HG03025 (cell line): ENCODE data around the gene RNASEH2C.
"Not testable (repeated sequence)": the region's sequence is repeated elsewhere in the genome, so short reads cannot be mapped to it uniquely, and the experiment has no call there.

Experiments used
- ATAC-seq: cut with Tn5 transposase; IDR thresholded peaks from one replicate; pipeline ENCODE4 v1.9.1; 2021; ENCODE audit warnings: mild to moderate bottlenecking, moderate library complexity; ENCODE audit not compliant: unreplicated experiment, low FRiP score

Gene RNASEH2C

DNA sequence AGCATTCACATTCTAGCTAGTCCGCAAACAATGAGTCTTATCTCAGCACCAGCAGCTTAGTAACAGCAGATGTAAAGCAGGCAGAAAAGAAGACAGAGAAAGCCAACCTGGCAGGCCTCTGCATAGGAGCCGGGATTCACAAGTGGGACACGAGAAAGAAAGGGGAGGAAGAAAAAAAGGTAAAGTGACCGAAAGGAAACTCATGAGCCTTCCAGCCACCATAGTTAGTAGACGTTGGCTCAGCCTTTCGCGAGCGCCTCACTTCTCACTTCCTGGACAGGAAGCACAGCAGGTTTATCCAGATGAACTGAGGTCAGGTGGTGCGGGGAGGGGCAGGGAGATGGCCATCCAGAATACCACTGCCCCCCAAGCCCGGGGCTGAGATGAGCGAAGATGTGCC lies 28.2 kb downstream of the RNASEH2C start:
- ATAC-seq, result no peak

DNA sequence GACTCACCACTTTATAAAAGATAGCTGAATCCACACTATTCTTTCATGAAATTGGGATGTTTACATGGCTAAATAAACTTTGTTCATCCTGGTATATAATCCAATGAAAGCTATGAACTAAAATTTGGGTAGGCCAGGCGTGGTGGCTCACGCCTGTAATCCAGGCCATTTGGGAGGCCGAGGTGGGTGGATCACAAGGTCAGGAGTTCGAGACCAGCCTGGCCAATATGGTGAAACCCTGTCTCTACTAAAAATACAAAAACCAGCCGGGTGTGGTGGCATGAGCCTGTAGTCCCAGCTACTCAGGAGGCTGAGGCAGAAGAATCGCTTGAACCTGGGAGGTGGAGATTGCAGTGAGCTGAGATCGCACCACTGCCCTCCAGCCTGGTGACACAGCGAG lies 28.8 kb downstream of the RNASEH2C start:
- not testable (repeated sequence) for ATAC-seq

DNA sequence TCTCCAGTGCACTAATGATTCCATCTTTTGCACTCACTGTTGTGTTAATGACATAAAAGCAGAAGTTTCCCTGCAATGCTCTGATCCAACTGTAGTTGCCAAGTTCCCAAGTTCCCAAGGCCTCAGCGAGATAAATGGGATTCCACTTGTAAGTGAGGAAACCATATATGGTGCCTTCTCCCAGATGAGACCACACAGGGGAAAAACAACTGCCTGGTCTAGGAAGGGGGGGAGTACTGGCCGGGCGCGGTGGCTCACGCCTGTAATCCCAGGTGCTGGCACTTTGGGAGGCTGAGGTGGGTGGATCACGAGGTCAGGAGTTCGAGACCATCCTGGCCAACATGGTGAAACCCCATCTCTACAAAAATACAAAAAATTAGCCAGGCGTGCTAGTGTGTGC lies 34.6 kb downstream of the RNASEH2C start:
- ATAC-seq, result no peak

DNA sequence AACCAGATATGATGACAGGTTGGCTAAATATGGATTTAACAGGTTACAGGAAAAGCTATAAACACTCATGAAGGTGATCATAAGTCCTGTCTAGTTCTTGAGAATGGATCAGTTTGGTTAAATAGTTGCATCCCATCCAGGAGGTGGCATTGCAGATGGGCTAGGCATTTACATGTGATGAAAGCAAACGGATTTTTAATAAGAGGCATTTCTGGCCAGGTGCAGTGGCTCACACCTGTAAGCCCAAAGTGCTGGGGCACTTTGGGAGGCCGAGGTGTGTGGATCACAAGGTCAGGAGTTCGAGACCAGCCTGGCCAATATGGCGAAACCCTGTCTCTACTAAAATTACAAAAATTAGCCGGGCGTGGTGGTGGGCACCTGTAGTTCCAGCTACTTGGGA lies 37.1 kb downstream of the RNASEH2C start:
- ATAC-seq, result not testable (repeated sequence)

DNA sequence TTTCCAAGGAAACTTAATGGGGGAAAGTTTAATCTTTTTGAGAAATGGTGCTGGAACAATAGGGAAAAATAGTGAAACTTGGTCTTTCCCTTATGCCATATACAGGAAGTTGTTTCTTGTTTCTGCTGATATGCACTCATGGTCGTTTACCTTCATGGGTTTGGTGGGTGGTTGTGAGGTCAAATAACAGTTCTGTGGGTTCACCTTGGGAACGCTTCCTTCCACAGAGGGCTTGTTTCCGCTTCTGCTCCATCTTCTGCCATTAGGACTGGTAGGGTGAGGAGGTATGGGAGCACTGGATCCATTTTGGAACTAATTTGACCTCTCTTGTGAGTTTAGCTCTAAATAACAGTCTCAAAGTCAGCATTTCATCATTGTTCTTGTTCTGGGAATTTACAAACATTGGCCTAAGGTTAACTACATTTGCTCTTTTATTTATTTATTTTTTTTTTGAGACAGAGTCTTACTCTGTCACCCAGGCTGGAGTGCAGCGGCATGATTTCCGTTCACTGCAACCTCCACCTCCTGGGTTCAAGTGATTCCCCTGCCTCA lies 40.3 kb downstream of the RNASEH2C start:
- no peak for ATAC-seq

DNA sequence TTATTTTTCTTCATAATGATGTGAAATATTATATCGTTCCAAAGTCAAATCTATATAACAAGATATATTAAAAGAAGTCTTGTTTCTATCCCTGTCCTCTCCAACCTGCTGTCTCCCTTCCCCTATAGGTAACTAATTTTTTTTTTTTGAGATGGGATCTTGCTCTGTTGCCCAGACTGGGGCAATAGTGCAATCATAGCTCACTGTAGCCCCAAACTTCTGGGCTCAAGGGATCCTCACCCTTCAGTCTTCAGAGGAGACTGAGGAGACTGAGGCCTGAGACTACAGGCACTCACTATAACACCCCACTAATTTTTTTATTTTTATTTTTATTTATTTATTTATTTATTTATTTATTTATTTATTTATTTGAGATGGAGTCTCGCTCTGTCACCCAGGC lies 47.6 kb downstream of the RNASEH2C start:
- no peak for ATAC-seq

DNA sequence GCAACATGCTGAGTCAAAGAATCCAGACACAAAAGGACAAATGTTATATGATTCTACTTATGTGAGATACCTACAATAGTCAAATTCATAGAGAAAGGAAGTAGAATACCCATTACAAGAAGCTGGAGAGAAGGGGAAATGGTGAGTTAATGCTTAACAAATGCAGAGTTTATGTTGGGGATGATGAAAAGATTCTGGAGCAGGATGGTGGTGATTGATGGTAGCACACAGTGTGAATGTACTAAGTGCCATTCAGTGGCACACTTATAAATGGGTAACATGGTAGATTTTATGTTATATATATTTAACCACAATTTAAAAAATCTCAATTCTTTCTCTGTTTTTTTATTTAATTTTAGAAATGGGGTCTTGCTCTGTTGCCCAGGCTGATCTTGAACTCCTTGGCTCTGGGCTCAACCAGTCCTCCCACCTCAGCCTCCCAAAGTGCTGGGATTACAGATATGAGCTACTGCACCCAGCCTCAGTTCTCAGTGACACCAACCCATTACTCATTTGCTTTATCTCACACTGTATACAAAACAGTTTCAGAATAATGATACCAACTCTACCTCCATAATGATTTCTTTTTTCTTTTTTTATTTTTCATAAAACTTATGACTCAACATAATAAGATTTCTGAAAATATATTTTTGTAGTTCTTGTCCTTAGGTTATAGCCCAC lies 48.3 kb downstream of the RNASEH2C start:
- ATAC-seq, result no peak
